Activated CD4-positive, alpha-beta T cell treated with anti-CD3 and anti-CD28 coated beads for 1 hour (primary cell): ENCODE results near the gene SCLY.

ENCODE experiments used
- DNase-seq: peaks from one replicate; pipeline ENCODE4 v3.0.0-alpha.2; 2020

Gene SCLY

GRCh38 chr2:238077292-238077691, 16.5 kb downstream of the SCLY start:
- DNase-seq, result no peak

- no peak for DNase-seq
These were observed 19.1 kb downstream of the SCLY start for GRCh38 chr2:238079874-238080327.

- no peak for DNase-seq
These were observed 19.7 kb downstream of the SCLY start for GRCh38 chr2:238080518-238080917.

GRCh38 chr2:238081150-238081549, 20.3 kb downstream of the SCLY start:
- no peak for DNase-seq

- no peak for DNase-seq
These were observed 20.8 kb downstream of the SCLY start for GRCh38 chr2:238081561-238081960.

- DNase-seq, result no peak
These were observed 21.4 kb downstream of the SCLY start for GRCh38 chr2:238082151-238082550.

GRCh38 chr2:238082827-238083226, 22.0 kb downstream of the SCLY start:
- no peak for DNase-seq

- DNase-seq, result no peak
These were observed 23.1 kb downstream of the SCLY start for GRCh38 chr2:238083919-238084318.

GRCh38 chr2:238084761-238085160, 24.0 kb downstream of the SCLY start:
- no peak for DNase-seq

- DNase-seq, result no peak
These were observed 25.1 kb downstream of the SCLY start for GRCh38 chr2:238085899-238086298.

- DNase-seq, result no peak
These were observed 26.4 kb downstream of the SCLY start for GRCh38 chr2:238087211-238087610.

GRCh38 chr2:238090887-238091286, 30.1 kb downstream of the SCLY start:
- DNase-seq, result no peak

GRCh38 chr2:238091436-238092060, 30.7 kb downstream of the SCLY start:
- DNase-seq, result no peak

GRCh38 chr2:238092486-238093035, 31.8 kb downstream of the SCLY start:
- no peak for DNase-seq

- DNase-seq, result no peak
These were observed 32.7 kb downstream of the SCLY start for GRCh38 chr2:238093181-238094140.

- DNase-seq, result no peak
These were observed 33.7 kb downstream of the SCLY start for GRCh38 chr2:238094438-238095022.

- no peak for DNase-seq
These were observed 34.3 kb downstream of the SCLY start for GRCh38 chr2:238095143-238095542.

- no peak for DNase-seq
These were observed 35.7 kb downstream of the SCLY start for GRCh38 chr2:238096311-238097011.

GRCh38 chr2:238097201-238097987, 36.6 kb downstream of the SCLY start:
- no peak for DNase-seq

- no peak for DNase-seq
These were observed 37.4 kb downstream of the SCLY start for GRCh38 chr2:238097988-238098871.
